ENCODE measurements around the gene MRM3.
A peak's percentile ranks its signal among the peaks of the same experiment; 100 is the strongest.

Gene MRM3, protein sequence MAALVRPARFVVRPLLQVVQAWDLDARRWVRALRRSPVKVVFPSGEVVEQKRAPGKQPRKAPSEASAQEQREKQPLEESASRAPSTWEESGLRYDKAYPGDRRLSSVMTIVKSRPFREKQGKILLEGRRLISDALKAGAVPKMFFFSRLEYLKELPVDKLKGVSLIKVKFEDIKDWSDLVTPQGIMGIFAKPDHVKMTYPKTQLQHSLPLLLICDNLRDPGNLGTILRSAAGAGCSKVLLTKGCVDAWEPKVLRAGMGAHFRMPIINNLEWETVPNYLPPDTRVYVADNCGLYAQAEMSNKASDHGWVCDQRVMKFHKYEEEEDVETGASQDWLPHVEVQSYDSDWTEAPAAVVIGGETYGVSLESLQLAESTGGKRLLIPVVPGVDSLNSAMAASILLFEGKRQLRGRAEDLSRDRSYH

DNA sequence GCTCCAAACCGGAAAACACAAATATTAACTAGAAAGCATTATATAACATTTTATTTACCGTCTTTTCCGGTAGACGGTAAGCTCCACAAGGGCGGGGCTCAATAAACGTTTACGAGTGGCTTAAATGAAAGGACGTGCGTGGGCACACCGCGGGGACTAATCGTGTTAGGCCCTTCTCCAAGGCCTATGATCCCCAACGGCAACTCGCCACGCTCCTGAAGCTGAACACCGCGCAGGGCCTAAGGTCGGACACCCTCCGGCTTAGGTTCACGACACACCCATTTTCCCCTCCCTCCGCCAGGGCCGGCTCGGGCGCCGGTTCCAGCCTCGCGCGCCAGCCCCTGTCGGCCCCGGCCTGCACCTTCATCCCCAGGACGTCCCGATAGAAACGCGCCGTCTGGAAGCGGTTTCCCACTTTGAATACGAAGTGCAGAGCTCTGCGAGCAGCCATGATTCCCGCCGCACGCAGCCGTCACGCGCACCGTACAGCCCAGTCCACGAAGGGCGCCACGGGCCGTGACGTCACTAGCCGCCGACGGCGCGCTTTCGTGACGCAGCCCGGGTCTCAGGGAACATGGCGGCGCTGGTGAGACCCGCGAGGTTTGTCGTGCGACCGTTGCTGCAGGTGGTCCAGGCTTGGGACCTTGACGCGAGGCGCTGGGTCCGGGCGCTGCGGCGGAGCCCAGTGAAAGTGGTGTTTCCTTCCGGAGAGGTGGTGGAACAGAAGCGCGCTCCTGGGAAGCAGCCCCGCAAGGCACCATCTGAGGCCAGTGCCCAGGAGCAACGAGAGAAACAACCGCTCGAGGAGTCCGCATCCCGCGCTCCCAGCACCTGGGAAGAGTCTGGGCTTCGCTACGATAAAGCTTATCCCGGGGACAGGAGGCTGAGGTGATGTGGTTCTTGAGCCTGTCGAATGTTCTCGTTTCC is at the start of gene MRM3, which contains the start of gene GLOD4:
Gene MRM3, plus strand, starts transcription at position 549 of the 927 bp plus-strand sequence. Its CDS starts 26 bp downstream, at position 575.
Gene GLOD4, minus strand, starts transcription at position 476 of the 927 bp plus-strand sequence. Its CDS starts 25 bp downstream, at position 451.
- Mint-ChIP-seq H3K4me1 (peaks cover 16 to 23% of the 10 kb centered on the region in 2 donors), H3K36me3 (peaks cover 24 to 34% of the 10 kb centered on the region in 2 donors), H3K4me3 (peak within 1 kb of the TSS; percentile 99 to 100), H3K9me3 (no peaks in the 10 kb centered on the region), H3K27ac (peak within 1 kb of the TSS; percentile 99), H3K27me3 (no peaks in the 10 kb centered on the region)
- ATAC-seq (replicated peaks) (peak; percentile 97 to 98), DNase-seq (peak; percentile 92)

DNA sequence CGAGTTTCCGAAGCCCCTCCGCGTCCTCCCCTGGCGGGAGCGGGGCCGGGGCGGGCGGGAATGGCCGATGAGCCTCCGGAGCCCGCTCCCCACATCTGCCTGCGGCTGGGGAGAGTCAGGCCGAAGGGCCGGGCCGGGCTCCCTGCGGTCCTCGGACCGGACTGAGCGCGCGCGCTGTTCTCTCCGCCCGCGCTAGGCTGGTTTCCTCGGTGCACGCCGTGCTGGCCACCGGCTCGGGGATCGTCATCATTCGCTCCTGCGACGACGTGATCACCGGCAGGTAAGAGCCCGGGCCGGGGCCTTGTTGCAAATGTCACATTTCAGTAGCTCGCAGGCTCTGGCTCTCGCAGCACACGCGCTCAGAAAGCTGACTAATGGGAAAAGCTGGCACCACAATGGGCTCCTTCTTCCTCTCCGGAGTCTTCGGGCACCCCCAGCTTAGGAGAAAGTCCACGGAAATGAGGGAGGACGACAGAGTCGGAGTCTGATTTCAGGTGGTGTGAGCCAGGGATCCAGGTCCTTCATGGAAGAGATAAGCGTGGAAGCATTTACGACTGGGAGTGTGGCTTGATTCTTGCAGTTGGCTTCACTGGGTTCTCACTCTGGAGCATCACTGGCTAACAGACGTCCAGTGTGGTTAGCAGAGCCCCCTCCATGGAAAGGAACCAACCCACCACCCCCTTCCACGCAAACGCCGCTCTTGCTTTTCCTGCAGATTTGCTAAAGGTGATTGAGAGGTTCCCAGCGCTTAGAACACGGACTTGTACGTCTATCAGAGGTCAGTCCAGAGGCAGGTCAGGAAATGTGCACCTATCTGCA is 49.0 kb upstream of the MRM3 start:
- no peaks in the 10 kb centered on the region for H3K9me3 Mint-ChIP-seq
- DNase-seq (no peak), ATAC-seq (replicated peaks) (peak; percentile 61 to 64)
- peaks cover 0 to 27% of the 10 kb centered on the region in 2 donors for H3K27me3 Mint-ChIP-seq
- peaks cover 6 to 13% of the 10 kb centered on the region in 2 donors for H3K36me3 Mint-ChIP-seq
- peak overlapping the region; percentile 96 for H3K27ac Mint-ChIP-seq
- peak overlapping the region; percentile 90 to 94 for H3K4me3 Mint-ChIP-seq
- peaks cover 10 to 25% of the 10 kb centered on the region in 2 donors for H3K4me1 Mint-ChIP-seq

DNA sequence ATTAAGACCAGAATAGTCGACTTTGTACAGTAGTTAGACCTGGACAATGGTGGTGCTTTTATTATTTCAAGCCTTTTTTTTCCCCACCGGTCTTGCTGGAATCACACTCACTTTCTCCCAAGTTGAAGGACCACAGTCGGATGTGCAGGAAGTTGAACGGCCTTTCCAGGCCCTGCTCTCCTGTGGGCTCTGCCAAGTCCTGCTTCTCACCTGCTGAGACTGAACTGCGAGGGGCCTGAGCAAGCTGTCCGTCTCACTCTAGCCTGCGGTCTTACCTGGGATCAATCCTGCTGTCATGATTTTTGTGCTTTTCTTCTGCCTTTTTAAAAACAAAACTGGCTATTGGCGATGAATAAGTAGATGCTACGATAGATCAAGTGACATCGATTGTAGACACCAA is 48.4 kb upstream of the MRM3 start:
- peaks cover 13 to 25% of the 10 kb centered on the region in 2 donors for H3K4me1 Mint-ChIP-seq
- peak overlapping the region; percentile 90 to 94 for H3K4me3 Mint-ChIP-seq
- no peak overlapping the region for H3K27ac Mint-ChIP-seq
- peaks cover 12 to 20% of the 10 kb centered on the region in 2 donors for H3K36me3 Mint-ChIP-seq
- peaks cover 0 to 26% of the 10 kb centered on the region in 2 donors for H3K27me3 Mint-ChIP-seq
- ATAC-seq (replicated peaks): no peak
- no peak for DNase-seq
- no peaks in the 10 kb centered on the region for H3K9me3 Mint-ChIP-seq

DNA sequence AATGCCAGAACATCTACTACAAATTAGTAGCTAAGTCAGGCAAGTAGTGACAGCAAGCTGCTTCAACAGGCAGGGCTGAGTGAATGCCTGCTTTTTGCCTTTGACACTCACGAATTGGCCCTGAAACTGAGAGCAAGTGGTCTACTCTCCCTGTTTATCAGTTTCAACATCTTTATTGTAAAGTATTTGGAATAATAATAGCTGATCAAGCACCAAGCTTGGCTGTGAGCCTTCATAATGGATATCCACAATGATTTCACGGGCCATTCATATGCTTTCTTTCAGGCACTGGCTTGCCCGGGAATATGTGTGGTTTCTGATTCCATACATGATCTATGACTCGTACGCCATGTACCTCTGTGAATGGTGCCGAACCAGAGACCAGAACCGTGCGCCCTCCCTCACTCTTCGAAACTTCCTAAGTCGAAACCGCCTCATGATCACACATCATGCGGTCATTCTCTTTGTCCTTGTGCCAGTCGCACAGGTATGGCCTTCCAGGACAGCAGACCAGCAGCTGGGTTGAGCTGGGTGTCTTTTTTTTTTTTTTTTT is 44.5 kb upstream of the MRM3 start:
- no peak overlapping the region for H3K27ac Mint-ChIP-seq
- ATAC-seq (replicated peaks) (no peak), DNase-seq (no peak)
- H3K9me3 Mint-ChIP-seq: no peaks in the 10 kb centered on the region
- peaks cover 30 to 42% of the 10 kb centered on the region in 2 donors for H3K36me3 Mint-ChIP-seq
- H3K4me3 Mint-ChIP-seq: no peak overlapping the region
- H3K27me3 Mint-ChIP-seq: peaks cover 0 to 9% of the 10 kb centered on the region in 2 donors
- H3K4me1 Mint-ChIP-seq: peaks cover 30 to 49% of the 10 kb centered on the region in 2 donors

DNA sequence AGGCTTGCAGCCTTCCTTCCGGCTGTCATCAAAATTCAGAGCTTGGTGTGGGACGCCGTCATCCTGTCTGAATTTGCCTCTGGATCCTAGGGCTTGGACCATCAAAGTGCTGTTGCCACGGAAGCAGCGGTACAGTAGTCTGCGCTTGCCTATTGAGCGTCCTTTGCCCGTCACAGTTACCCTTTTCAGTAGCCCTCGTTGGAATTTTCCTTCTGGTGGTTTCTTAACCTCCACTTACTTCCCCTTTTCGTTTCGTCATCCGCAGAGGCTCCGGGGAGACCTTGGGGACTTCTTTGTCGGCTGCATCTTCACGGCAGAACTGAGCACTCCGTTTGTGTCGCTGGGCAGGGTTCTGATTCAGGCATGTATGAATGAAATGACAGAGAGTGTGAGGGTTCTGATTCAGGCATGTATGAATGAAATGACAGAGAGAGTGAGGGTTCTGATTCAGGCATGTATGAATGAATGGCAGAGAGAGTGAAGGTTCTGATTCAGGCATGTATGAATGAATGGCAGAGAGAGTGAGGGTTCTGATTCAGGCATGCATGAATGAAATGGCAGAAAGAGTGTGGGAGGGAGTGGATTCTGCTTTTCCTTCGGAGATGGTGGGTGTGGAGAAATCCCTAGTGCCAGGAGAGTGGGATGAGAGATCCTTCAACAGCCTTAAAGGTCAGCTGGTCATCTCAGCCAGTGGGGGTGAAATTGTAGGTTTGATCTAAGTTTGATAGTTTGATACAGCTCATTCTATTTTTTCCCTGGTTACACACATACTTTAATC is 41.7 kb upstream of the MRM3 start:
- peaks cover 45 to 59% of the 10 kb centered on the region in 2 donors for H3K36me3 Mint-ChIP-seq
- no peaks in the 10 kb centered on the region for H3K9me3 Mint-ChIP-seq
- H3K4me3 Mint-ChIP-seq: peak overlapping the region; percentile 63 to 82
- peaks cover 25 to 33% of the 10 kb centered on the region in 2 donors for H3K4me1 Mint-ChIP-seq
- H3K27ac Mint-ChIP-seq: peak overlapping the region; percentile 96
- no peaks in the 10 kb centered on the region for H3K27me3 Mint-ChIP-seq
- DNase-seq (peak; percentile 88), ATAC-seq (replicated peaks) (peak; percentile 97)

DNA sequence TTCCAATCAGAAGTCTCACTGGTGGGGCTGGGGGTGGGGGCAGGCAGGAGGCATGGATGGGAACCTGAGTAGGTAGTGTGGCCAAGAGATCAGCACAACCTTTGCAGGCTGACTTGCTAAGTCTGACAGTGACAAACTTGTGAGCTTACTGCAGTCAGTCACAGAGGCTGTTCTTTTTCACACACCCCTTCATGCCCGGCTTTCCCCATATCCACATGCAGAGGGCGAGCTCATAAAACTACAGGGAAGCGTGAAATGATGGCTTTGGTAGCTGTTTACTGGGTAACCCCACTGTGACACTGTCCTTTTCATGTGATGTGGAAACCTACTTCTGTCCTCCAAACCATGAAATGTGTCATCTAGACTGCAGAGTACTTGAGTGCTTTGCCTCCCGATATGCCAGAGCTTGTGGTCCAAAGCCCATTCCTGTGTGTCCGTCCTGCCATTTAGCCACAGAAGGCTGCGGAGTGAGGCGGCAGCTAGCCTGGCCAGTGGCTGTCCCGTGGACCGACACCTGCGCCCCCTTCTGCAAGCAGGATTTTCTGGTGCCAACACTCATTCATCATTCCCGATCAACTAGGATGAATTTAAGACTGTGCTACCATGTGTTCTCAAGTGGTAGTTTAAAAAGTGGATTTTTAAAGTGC is 39.9 kb upstream of the MRM3 start:
- DNase-seq: no peak
- Mint-ChIP-seq H3K27me3 (no peaks in the 10 kb centered on the region), H3K4me1 (peaks cover 27 to 33% of the 10 kb centered on the region in 2 donors), H3K27ac (no peak overlapping the region), H3K4me3 (no peak overlapping the region), H3K36me3 (peaks cover 53 to 66% of the 10 kb centered on the region in 2 donors), H3K9me3 (no peaks in the 10 kb centered on the region)
- ATAC-seq (replicated peaks): no peak

DNA sequence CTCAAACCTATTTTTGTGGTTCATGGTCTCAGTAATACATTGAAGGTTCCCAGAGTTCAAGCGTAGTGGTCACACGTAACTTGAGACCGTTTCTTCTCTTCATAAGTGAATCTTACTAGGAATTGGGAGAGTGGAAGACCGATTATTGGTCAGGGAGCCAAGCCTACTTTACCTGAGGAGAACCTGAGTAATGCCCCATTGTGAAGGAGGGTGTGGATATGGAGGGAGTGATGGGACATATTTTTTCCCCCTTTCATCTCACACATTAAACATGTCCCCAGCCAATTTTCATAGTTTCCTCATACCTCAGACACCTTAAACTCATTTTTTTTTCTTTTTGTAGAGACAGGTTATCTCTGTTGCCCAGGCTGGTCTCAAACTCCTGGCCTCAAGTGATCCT is 39.0 kb upstream of the MRM3 start:
- peak overlapping the region; percentile 70 for H3K27ac Mint-ChIP-seq
- H3K4me3 Mint-ChIP-seq: no peak overlapping the region
- peaks cover 27 to 37% of the 10 kb centered on the region in 2 donors for H3K4me1 Mint-ChIP-seq
- DNase-seq (no peak), ATAC-seq (replicated peaks) (no peak)
- H3K9me3 Mint-ChIP-seq: no peaks in the 10 kb centered on the region
- H3K36me3 Mint-ChIP-seq: peaks cover 60 to 73% of the 10 kb centered on the region in 2 donors
- no peaks in the 10 kb centered on the region for H3K27me3 Mint-ChIP-seq

DNA sequence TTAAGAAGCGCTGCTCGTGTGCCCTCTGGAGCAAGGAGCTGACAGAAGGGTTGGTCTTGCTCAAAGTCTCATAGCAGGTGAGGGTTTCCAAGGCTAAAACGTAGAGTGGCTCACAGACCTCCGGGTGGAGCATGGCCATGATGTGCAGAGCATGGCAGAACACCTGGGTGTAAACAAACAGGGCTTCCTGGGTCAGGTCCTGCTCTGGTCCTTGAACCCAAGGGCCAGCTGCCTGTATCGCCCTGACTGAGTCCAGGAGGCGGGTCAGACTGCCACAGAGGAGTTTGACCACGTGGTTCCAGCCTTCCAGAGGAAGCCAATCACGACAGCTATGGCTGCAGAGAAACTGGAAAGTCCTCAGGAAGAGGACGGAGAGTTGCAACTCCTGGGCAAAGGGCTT is 37.2 kb upstream of the MRM3 start:
- Mint-ChIP-seq H3K9me3 (peaks cover 0 to 3% of the 10 kb centered on the region in 2 donors), H3K4me1 (peaks cover 35 to 46% of the 10 kb centered on the region in 2 donors), H3K27me3 (no peaks in the 10 kb centered on the region), H3K4me3 (no peak overlapping the region), H3K27ac (no peak overlapping the region), H3K36me3 (peaks cover 61 to 79% of the 10 kb centered on the region in 2 donors)
- DNase-seq (no peak), ATAC-seq (replicated peaks) (no peak)

DNA sequence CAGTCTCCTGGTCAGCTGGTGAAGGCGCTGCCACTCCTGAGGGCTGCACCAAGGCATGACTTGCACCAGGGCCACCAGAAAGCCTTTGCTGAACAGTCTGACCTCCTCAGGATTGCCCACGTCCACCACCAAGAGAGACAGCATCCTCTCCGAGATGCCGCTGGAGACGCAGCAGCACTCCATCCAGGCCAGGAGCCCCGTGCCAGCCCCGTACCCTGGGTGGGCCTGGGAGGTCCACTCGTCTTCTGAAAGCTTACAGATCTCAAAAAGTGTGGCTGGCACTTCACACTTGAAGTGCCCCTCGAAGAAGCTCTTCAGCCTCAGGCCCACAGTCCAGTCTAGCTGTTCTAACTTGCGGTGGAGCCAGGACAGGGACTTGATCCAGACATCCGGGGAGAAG is 36.7 kb upstream of the MRM3 start:
- H3K4me3 Mint-ChIP-seq: no peak overlapping the region

DNA sequence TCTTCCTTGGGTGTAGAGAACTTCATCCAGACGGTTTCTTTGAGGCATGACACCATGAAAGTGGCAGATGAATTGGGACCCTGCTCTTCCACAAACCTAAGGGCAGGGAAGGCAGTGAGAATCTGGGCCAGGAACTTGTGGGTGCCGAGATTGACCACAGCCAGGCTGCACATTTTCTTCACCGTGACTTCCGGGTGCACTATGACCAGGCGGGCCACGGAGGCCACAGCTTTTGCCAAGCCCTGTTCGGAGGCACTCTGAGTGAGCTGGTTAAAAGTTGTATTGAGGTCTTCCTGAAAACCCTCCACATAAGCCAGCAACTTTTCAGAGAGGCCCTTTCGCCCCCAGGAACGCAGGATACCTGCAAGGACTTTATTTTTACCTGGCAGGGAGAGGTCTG is 36.0 kb upstream of the MRM3 start:
- peaks cover 38 to 46% of the 10 kb centered on the region in 2 donors for H3K4me1 Mint-ChIP-seq
- peaks cover 0 to 3% of the 10 kb centered on the region in 2 donors for H3K9me3 Mint-ChIP-seq
- peaks cover 56 to 77% of the 10 kb centered on the region in 2 donors for H3K36me3 Mint-ChIP-seq
- DNase-seq (no peak), ATAC-seq (replicated peaks) (no peak)
- H3K27me3 Mint-ChIP-seq: no peaks in the 10 kb centered on the region
- H3K27ac Mint-ChIP-seq: no peak overlapping the region
- no peak overlapping the region for H3K4me3 Mint-ChIP-seq

More for the DNA sequence above, 36.7 kb upstream of the MRM3 start:
- ATAC-seq (replicated peaks) (no peak), DNase-seq (no peak)
- Mint-ChIP-seq H3K27me3 (no peaks in the 10 kb centered on the region), H3K9me3 (peaks cover 0 to 3% of the 10 kb centered on the region in 2 donors), H3K27ac (no peak overlapping the region), H3K4me1 (peaks cover 36 to 46% of the 10 kb centered on the region in 2 donors), H3K36me3 (peaks cover 59 to 79% of the 10 kb centered on the region in 2 donors)

DNA sequence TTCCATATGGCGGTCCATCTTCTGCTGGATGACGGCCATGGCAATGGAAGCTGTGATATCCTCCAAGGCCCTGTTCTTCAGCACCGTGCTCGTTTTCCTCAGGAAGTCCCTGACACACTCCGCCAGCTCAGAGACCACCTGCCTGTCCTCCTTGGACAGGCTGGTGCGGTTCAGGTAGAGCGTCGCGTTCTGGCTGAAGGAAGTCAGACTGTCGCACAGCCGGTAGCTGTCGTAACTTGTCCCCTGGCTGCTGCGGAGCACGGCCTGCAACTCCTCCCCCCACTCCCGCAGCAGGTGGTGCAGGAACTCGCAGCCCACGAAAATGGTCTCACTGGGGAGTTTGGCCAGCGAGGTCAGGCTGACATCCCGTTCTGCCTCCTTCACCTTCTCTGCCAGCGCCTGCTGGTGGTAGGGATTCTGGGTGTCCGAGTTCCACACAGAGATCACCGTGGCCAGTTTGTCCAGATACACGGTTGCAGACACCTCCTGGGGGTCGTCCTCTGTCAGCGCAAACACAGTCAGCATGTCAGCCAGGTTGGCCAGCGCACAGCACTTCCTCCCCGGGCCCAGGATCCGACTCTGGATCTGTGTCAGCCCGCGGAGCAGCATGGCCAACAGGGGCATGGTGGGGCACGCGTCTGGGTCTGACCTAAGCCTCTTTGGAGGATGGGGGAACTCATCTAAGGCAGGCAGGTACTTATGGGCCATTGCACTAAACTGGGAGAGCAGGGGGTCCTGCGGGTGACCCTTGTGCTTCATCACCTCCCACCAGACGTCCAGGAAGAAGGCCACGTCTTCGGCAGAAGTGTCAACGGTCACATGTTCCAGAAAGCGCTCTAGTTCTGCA is 35.1 kb upstream of the MRM3 start:
- ATAC-seq (replicated peaks): no peak
- H3K4me3 Mint-ChIP-seq: no peak overlapping the region
- peaks cover 36 to 43% of the 10 kb centered on the region in 2 donors for H3K4me1 Mint-ChIP-seq
- no peak for DNase-seq
- H3K36me3 Mint-ChIP-seq: peaks cover 49 to 74% of the 10 kb centered on the region in 2 donors
- H3K27me3 Mint-ChIP-seq: no peaks in the 10 kb centered on the region
- H3K27ac Mint-ChIP-seq: peak overlapping the region; percentile 14
- H3K9me3 Mint-ChIP-seq: peaks cover 0 to 3% of the 10 kb centered on the region in 2 donors
